GM12865 (cell line): Measurements from ENCODE around the gene MEOX1.

Source experiments
- DNase-seq: peaks from one replicate; pipeline ENCODE4 v3.0.0; 2010; ENCODE audit warnings: low read depth
- H3K4me3 ChIP-seq: 2 replicates; pipeline ENCODE4 v1.5.1; 2011; ENCODE audit warnings: mild to moderate bottlenecking, low read depth, low read length, control low read depth
- TF ChIP-seq, protein P1 (sequence below): IDR thresholded peaks from 2 replicates; pipeline ENCODE4 v1.5.1; 2011; ENCODE audit warnings: low read length, control low read depth, low read depth, inconsistent platforms; ENCODE audit not compliant: insufficient read depth; ENCODE audit errors: missing control alignments

Gene MEOX1

DNA sequence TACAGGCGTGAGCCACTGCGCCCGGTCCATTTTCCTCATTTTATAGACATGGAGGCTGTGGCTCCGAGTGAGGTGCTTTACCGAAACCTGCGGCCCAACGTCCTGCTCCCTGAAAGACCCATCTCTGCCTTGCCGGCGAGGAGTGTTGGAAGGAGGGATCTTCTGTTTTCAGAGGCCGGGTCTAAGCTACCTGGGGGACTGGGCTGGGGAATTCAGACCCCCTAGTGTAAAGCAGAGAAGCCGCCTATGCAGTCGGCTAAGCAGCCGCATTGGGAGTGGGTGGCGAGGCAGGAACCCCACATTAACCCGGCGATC lies 16.3 kb downstream of the MEOX1 start:
- no peak for DNase-seq
- no peak overlapping the region for H3K4me3 ChIP-seq
- TF ChIP-seq, protein P1, sequence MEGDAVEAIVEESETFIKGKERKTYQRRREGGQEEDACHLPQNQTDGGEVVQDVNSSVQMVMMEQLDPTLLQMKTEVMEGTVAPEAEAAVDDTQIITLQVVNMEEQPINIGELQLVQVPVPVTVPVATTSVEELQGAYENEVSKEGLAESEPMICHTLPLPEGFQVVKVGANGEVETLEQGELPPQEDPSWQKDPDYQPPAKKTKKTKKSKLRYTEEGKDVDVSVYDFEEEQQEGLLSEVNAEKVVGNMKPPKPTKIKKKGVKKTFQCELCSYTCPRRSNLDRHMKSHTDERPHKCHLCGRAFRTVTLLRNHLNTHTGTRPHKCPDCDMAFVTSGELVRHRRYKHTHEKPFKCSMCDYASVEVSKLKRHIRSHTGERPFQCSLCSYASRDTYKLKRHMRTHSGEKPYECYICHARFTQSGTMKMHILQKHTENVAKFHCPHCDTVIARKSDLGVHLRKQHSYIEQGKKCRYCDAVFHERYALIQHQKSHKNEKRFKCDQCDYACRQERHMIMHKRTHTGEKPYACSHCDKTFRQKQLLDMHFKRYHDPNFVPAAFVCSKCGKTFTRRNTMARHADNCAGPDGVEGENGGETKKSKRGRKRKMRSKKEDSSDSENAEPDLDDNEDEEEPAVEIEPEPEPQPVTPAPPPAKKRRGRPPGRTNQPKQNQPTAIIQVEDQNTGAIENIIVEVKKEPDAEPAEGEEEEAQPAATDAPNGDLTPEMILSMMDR = no peak

DNA sequence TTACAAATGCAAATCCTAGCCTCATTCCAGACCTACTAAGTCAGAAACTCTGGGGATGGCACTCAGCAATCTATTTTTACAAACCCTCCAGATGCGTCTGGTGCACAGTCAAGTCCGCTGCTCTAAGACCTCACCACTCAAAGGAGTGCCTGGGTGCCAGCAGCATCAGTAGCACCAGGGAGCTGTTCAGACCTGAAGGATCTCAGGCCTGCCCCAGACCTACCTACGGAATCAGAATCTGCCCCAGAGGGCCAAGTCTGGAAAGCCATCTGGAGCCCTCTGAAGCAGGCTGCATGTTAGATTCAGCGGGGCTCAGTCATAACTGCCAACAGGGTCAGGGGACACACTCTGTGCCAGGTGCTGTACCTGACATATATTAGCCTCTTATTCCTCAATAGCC lies 17.6 kb downstream of the MEOX1 start:
- no peak overlapping the region for H3K4me3 ChIP-seq
- DNase-seq = no peak
- TF ChIP-seq, protein P1 = no peak

DNA sequence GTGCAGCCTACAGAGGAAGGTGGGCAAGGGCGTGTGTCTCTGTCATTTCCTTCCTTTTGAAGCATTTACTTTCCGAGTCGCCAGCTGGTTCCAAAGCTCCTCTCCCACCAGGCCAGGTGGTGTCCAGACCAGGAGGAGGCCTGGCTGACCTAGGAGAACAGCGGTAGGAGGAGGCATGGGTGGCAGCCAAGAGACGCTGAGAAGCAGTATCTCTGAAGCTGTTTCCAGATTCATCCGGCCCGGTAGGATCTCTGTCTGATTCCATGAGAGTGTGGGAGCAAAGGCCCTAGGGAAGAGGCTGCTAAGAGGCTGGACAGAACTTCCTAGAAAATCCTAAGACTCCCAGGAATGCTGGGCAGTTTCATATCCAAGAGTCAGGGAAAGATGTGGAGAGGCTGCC lies 20.3 kb downstream of the MEOX1 start:
- H3K4me3 ChIP-seq = no peak overlapping the region
- TF ChIP-seq, protein P1 = no peak

DNA sequence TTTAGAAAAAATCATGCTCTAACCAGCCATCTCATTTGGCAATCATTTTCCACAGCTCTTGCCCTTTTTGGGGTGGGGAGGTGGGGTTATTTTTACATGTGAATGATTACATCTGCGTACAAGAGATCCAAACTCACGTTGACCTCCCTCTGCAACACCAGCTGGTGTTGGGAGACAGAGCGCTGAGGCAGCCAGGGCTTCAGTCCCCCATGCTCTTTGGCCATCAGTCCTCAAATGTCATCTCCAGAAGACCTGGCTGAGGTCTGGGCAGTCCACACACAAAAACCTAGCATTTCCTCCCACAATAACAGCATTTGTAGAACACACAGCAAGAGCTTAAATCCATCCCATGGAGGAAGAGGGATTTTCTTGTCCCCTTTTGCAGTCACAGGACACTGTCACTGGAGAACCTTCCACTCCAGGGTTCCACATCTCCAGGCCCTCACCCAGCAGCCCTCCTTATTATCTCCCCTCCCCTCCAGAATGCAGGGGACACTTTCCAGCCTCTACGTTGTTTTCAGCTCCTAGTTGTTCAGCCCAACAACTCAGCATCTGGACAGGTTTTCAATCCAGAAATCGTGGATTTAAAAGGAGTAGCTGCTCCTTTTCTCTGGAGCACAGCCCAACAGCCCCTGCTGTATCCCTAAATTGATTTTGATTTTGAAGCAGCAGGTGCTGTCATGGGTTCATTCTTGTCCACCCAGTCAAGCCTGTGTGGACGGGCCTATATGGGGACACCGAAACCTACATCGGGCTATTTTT lies 21.1 kb downstream of the MEOX1 start:
- TF ChIP-seq, protein P1 = no peak
- H3K4me3 ChIP-seq = no peak overlapping the region
- DNase-seq = no peak

More for the DNA sequence above, 20.3 kb downstream of the MEOX1 start:
- DNase-seq = no peak

DNA sequence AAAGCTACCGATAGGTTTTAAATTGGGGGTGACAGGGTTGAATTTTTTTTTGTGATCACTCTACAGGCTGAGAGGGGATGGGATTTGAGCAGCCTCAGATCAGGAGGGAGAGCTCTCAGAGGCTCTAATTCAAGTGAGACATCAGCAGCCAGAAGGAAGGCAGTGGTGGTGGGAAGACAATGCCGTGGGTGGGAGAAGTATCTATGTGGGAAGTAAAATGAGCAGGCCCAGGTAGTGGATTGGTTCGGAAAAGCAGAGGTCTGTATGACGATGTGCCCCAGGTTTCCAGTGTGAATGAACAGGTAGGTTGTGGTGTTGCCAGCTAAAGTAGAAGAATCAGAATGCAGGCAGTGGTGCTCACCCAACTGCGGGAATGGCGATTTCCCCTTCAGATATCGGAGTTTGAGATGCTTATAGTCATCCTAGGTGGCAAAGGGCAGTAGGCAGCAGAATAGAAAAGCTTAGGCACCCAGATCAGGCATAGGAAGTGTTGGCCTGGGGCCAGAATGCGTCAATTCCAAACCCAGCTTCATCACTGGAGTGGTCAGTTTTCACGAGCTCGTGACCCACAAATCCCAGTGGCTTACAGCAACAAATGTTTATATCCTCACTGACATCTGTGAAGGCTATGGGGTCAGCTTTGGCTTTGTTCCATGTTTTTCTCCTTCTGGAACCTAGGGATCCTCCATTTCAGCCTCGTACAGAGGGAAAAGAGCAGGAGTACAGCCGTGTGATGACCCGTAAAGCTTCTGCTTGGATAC lies 24.0 kb downstream of the MEOX1 start:
- no peak overlapping the region for H3K4me3 ChIP-seq
- TF ChIP-seq, protein P1 = no peak

DNA sequence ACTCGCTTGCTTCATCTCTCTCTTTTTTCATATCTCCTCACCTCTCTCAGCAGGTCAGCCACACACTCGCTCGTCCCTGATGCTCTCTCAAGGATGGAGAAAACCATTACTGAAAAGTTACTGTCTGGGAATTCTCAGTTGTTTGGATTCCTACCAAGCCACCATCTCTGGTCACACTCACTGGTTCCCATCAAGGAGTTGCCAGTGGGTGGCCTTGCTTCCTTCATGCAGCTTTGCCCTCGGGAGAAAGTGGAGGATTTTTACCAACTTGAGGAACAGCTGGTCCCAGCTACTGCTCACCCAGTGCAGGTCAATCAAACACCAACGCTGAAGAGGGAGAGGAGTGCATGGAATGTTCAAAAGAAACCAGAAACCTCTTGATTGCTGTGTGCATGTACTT lies 25.3 kb downstream of the MEOX1 start:
- DNase-seq = no peak
- TF ChIP-seq, protein P1 = no peak

More for the DNA sequence above, 24.0 kb downstream of the MEOX1 start:
- no peak for DNase-seq

More for the DNA sequence above, 25.3 kb downstream of the MEOX1 start:
- no peak overlapping the region for H3K4me3 ChIP-seq
